BJ (cell line): ENCODE measurements around the gene KRT72. TPM values are rescaled to one million over a fixed set of nuclear protein-coding genes. Genes with fewer than 3 reads are reported as not detected.

Source experiments
- CTCF ChIA-PET: fragments of 350-600 bp; formaldehyde crosslinking; extraction: SDS; loops from one replicate; lab custom pipeline; 2021; ENCODE audit warnings: antibody characterized with exemption, inconsistent platforms; lab: Yijun Ruan, JAX
- POLR2A ChIA-PET: fragments of 300-600 bp; sonication (Branson Sonifier 250); formaldehyde crosslinking; extraction: SDS; loops from one replicate; lab custom pipeline; 2021; ENCODE audit warnings: antibody characterized with exemption; lab: Charles Lee
- DNase-seq: peaks from one replicate; pipeline ENCODE4 v3.0.0-alpha.2; 2011; ENCODE audit warnings: low read depth
- H3K27me3 ChIP-seq: 2 replicates; pipeline ENCODE4 v1.6.0; 2011; ENCODE audit warnings: low read length; ENCODE audit not compliant: control insufficient read depth, insufficient read depth
- H3K36me3 ChIP-seq: 2 replicates; pipeline ENCODE4 v1.5.1; 2011; ENCODE audit warnings: low read length; ENCODE audit not compliant: control insufficient read depth, insufficient read depth
- H3K4me3 ChIP-seq: 2 replicates; pipeline ENCODE4 v1.5.1; 2011; ENCODE audit warnings: low read depth, mild to moderate bottlenecking, control low read depth, low read length
- CTCF ChIP-seq: IDR thresholded peaks from 2 replicates; pipeline ENCODE4 v1.5.1; 2011; ENCODE audit warnings: low read depth, mild to moderate bottlenecking, control low read depth, inconsistent platforms, low read length, moderate library complexity; ENCODE audit not compliant: insufficient read depth
- polyA plus RNA-seq: library from polyadenylated mRNA; depleted of rRNA; stranded (reverse); fragments of >200 nt; gene quantifications from 2 replicates; pipeline ENCODE4 v1.2.3, GENCODE V29; 2011

The KRT72 gene
- polyA plus RNA-seq, 1 experiment = not detected

GRCh38 chr12:52552055-52552454 is 49.2 kb downstream of the KRT72 start:
- CTCF ChIA-PET = interaction anchor here (0.7 to 2.8 kb wide), 2 partner anchors 9 to 12 kb away, joined by 3 to 6 read pairs; no protein-coding TSS in a partner anchor
- POLR2A ChIA-PET = no interaction called here
- no peak for TF ChIP-seq CTCF
- H3K4me3 ChIP-seq = no peak overlapping the region
- peaks cover 23% of the 10 kb centered on the region for H3K27me3 ChIP-seq
- no peak for DNase-seq
- no peaks in the 10 kb centered on the region for H3K36me3 ChIP-seq

DNA sequence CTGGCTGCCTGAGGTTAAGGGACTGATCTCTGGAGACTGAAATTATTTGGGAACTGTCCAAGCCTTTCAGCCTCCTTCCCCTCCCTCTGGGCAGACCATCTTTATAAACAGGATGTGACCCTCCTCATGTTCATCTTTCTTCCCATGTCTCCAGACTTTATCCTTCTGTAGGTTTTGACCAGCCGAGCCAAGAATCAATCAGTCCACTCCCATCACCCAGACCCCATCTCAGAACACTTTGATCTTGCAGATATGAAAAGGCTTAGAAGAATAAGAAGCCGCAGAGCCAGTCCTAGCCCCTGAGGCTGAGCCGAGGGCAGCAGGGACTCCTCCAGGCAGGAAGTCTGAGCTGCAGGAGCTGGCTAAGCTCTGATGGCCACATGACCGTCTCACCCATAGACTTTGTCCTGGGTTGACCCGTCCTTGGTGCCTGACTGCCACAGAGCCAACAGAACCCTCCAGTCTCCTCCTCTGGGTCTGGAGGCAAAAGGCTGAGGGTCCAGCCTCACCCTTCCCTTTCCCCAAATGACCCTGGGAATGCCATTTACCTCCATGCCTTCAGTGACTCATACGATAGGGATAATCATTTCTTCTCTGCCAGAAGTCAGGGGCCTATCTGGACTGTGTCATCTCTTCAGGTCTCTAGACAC is 49.9 kb downstream of the KRT72 start:
- Histone ChIP-seq H3K27me3 (peaks cover 23% of the 10 kb centered on the region), H3K36me3 (no peaks in the 10 kb centered on the region), H3K4me3 (no peak overlapping the region)
- TF ChIP-seq CTCF = no peak
- no peak for DNase-seq
- CTCF ChIA-PET = interaction anchor here (0.7 to 2.8 kb wide), 2 partner anchors 10 to 11 kb away, joined by 3 to 6 read pairs; no protein-coding TSS in a partner anchor
- POLR2A ChIA-PET = no interaction called here

DNA sequence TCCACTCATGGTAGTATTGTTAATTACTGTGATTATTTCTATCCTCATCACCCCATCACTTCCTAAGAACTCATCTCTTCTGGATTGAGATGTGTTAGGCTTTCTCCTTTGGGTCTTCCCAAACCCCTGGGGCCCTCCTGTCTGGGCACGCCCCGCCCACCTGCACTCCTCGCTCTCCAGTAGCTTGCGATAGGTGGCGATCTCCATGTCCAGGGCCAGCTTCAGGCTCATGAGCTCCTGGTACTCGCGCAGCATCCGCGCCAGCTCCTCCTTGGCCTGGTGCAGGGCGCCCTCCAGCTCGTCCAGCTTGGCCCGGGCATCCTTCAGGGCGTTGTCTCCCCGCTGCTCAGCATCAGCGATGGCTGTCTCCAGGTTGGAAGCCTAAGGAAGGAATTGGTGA is 55.1 kb downstream of the KRT72 start:
- Histone ChIP-seq H3K4me3 (no peak overlapping the region), H3K27me3 (peaks cover 19% of the 10 kb centered on the region), H3K36me3 (no peaks in the 10 kb centered on the region)
- CTCF ChIA-PET = interaction anchor here (0.9 to 1.3 kb wide), 5 partner anchors 30 to 319 kb away, joined by 3 to 4 read pairs (median 3); no protein-coding TSS in a partner anchor
- POLR2A ChIA-PET = no interaction called here
- DNase-seq = no peak
- TF ChIP-seq CTCF = no peak

GRCh38 chr12:52543985-52544883 is 57.0 kb downstream of the KRT72 start:
- TF ChIP-seq CTCF = no peak
- Histone ChIP-seq H3K4me3 (no peak overlapping the region), H3K36me3 (no peaks in the 10 kb centered on the region), H3K27me3 (peaks cover 12% of the 10 kb centered on the region)
- CTCF ChIA-PET = interaction anchor here (1.3 kb wide), 1 partner anchor 338 kb away, joined by 4 read pairs; no protein-coding TSS in a partner anchor
- no peak for DNase-seq
- POLR2A ChIA-PET = no interaction called here

DNA sequence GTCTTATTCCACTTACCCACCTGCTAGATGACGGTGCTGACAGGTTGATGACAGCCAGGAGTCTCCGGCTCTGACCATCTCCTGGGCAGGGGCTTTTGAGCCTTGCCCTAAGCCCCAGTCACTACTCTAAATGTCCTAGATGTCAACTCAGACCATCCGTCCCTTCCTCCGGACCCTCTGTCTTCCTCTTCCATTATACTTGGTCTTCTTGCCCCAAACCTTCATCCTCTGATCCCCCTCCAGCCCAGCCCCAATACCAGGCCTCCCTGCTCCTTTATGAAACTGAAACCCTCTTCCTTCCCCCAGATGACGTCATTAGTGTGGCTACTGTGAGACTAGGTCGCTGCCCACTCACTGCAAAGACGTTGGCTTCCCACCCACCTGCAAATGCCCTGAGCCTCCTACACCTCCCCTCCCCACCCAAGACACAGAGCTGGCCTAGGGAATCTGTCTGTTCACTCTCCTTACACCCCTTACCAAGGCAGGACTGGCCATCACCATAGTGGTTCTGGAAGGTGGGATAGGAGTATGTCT is 58.4 kb downstream of the KRT72 start:
- no peak for DNase-seq
- no peaks in the 10 kb centered on the region for H3K36me3 ChIP-seq
- TF ChIP-seq CTCF = no peak
- H3K27me3 ChIP-seq = peaks cover 10% of the 10 kb centered on the region
- POLR2A ChIA-PET = no interaction called here
- CTCF ChIA-PET = no interaction called here
- no peak overlapping the region for H3K4me3 ChIP-seq
